Fibroblast of pulmonary artery (primary cell): ENCODE data around the gene SLC6A6.
"Not testable (repeated sequence)": the region's sequence is repeated elsewhere in the genome, so short reads cannot be mapped to it uniquely, and the experiment has no call there.

Experiments used
- DNase-seq: peaks from one replicate; pipeline ENCODE4 v3.0.0-alpha.2; 2010; ENCODE audit warnings: low read depth
- H3K4me3 ChIP-seq: replicated peaks from 2 replicates; pipeline ENCODE4 v1.5.1; 2011; ENCODE audit warnings: low read depth, mild to moderate bottlenecking, control low read depth, low read length, moderate library complexity
- CTCF ChIP-seq: IDR thresholded peaks from 2 replicates; pipeline ENCODE4 v1.5.1; 2011; ENCODE audit warnings: mild to moderate bottlenecking, control low read depth, low read length, inconsistent platforms; ENCODE audit errors: missing control alignments

Gene SLC6A6

GRCh38 chr3:14434498-14435151, 32.2 kb downstream of the SLC6A6 start:
- no peak overlapping the region for H3K4me3 ChIP-seq
- no peak for TF ChIP-seq CTCF
- no peak for DNase-seq

GRCh38 chr3:14435175-14436014, 33.0 kb downstream of the SLC6A6 start:
- no peak for TF ChIP-seq CTCF
- peak; percentile 72 for DNase-seq
- H3K4me3 ChIP-seq, result no peak overlapping the region

GRCh38 chr3:14436954-14437281, 34.5 kb downstream of the SLC6A6 start:
- H3K4me3 ChIP-seq, result no peak overlapping the region
- no peak for TF ChIP-seq CTCF
- DNase-seq, result no peak

- not testable (repeated sequence) for DNase-seq, H3K4me3 ChIP-seq
These were observed 35.3 kb downstream of the SLC6A6 start for GRCh38 chr3:14437705-14438104.

- no peak for TF ChIP-seq CTCF
- DNase-seq, result no peak
- no peak overlapping the region for H3K4me3 ChIP-seq
These were observed 35.9 kb downstream of the SLC6A6 start for GRCh38 chr3:14438262-14438661.

- H3K4me3 ChIP-seq, result no peak overlapping the region
- DNase-seq, result no peak
- no peak for TF ChIP-seq CTCF
These were observed 36.5 kb downstream of the SLC6A6 start for GRCh38 chr3:14438929-14439328.

GRCh38 chr3:14439501-14440167, 37.2 kb downstream of the SLC6A6 start:
- no peak for TF ChIP-seq CTCF
- peak; percentile 71 for DNase-seq
- no peak overlapping the region for H3K4me3 ChIP-seq
